Upper lobe of left lung (tissue), 4 donors: ENCODE data around the gene CLPSL1.

ENCODE experiments used
- EP300 ChIP-seq, 4 donors: sonication (generic); formaldehyde crosslinking; IDR thresholded peaks; one replicate each; pipeline ENCODE4 v1.5.1; 2017; ENCODE audit warnings: antibody characterized with exemption in 4 of 4, control low read depth in 2 of 4
- POLR2A ChIP-seq, 4 donors: fragments of 450-650 bp; IDR thresholded peaks; one replicate each; pipeline ENCODE4 v1.5.1; 2016 to 2017; ENCODE audit warnings: antibody characterized with exemption in 4 of 4, mild to moderate bottlenecking in 2 of 4
- POLR2AphosphoS5 ChIP-seq, 2 donors: sonication (generic); formaldehyde crosslinking; IDR thresholded peaks; one replicate each; pipeline ENCODE4 v1.5.1; 2017; ENCODE audit warnings: antibody characterized with exemption in 2 of 2
- TF ChIP-seq, protein P1 (sequence below), 6 experiments: fragments of 450-650 bp in 4 of 6; fragments of 200-600 bp in 2 of 6; sonication (generic) in 2 of 6; IDR thresholded peaks; one replicate each; pipeline ENCODE4 v1.5.1; 2016 to 2019; ENCODE audit warnings: antibody characterized with exemption in 6 of 6

DNA sequence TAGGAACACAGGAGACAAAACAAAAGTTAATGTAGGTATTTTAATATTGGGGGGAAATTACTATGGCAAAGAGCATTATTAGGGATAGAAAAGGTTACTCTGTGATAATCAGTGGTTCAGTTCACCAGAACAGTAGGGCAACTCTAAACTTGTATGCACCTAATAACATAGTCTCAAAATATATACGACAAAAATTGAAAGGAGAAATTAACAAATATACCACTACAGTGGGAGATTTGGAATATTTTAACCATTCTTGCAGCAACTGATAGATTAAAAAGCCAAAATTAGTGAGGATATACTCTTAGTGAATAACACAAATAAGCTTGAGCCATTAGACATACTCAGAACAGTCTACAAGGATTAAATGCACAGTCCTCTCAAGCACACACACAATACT is 32.9 kb upstream of the CLPSL1 start:
- TF ChIP-seq POLR2A (IDR thresholded peaks at IDR 0.05) (no peak), POLR2AphosphoS5 (IDR thresholded peaks at IDR 0.05) (no peak), EP300 (IDR thresholded peaks at IDR 0.05) (no peak)
- TF ChIP-seq, protein P1, sequence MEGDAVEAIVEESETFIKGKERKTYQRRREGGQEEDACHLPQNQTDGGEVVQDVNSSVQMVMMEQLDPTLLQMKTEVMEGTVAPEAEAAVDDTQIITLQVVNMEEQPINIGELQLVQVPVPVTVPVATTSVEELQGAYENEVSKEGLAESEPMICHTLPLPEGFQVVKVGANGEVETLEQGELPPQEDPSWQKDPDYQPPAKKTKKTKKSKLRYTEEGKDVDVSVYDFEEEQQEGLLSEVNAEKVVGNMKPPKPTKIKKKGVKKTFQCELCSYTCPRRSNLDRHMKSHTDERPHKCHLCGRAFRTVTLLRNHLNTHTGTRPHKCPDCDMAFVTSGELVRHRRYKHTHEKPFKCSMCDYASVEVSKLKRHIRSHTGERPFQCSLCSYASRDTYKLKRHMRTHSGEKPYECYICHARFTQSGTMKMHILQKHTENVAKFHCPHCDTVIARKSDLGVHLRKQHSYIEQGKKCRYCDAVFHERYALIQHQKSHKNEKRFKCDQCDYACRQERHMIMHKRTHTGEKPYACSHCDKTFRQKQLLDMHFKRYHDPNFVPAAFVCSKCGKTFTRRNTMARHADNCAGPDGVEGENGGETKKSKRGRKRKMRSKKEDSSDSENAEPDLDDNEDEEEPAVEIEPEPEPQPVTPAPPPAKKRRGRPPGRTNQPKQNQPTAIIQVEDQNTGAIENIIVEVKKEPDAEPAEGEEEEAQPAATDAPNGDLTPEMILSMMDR (IDR thresholded peaks at IDR 0.05) = no peak
